H9 (cell line): Measurements from ENCODE around the gene KIAA1143. TPM values are rescaled to one million over a fixed set of nuclear protein-coding genes. Genes with fewer than 3 reads are reported as not detected.

ENCODE experiments used
- DNase-seq: peaks from one replicate; pipeline ENCODE4 v3.0.0-alpha.2; 2017
- H2AFZ ChIP-seq: one replicate; pipeline ENCODE4 v1.6.1; 2013; ENCODE audit warnings: mild to moderate bottlenecking, low read length, control low read depth, moderate library complexity
- H2AK5ac ChIP-seq: 2 replicates; pipeline ENCODE4 v1.6.1; 2013; ENCODE audit warnings: low read length, control low read depth, mixed read lengths; ENCODE audit not compliant: insufficient read length
- H2BK120ac ChIP-seq: one replicate; pipeline ENCODE4 v1.6.1; 2013; ENCODE audit warnings: low read depth, mild to moderate bottlenecking, low read length, control low read depth, inconsistent platforms; ENCODE audit not compliant: poor library complexity, severe bottlenecking
- H2BK12ac ChIP-seq: 2 replicates; pipeline ENCODE4 v1.6.1; 2013; ENCODE audit warnings: low read length, control low read depth, mixed read lengths, low read depth; ENCODE audit not compliant: insufficient read length
- H2BK15ac ChIP-seq: 2 replicates; pipeline ENCODE4 v1.6.1; 2013; ENCODE audit warnings: low read depth, low read length, control low read depth
- H2BK20ac ChIP-seq: one replicate; pipeline ENCODE4 v1.6.1; 2013; ENCODE audit warnings: low read depth, mild to moderate bottlenecking, low read length, control low read depth, inconsistent platforms; ENCODE audit not compliant: poor library complexity, severe bottlenecking
- H2BK5ac ChIP-seq: 2 replicates; pipeline ENCODE4 v1.6.1; 2013; ENCODE audit warnings: low read length, control low read depth, mixed read lengths; ENCODE audit not compliant: insufficient read length
- H3K14ac ChIP-seq: 2 replicates; pipeline ENCODE4 v1.6.1; 2013; ENCODE audit warnings: low read length, control low read depth; ENCODE audit not compliant: insufficient read depth
- H3K18ac ChIP-seq: 2 replicates; pipeline ENCODE4 v1.6.1; 2013; ENCODE audit warnings: low read depth, mild to moderate bottlenecking, mixed read lengths, low read length, control low read depth; ENCODE audit not compliant: insufficient read length
- H3K23ac ChIP-seq: 2 replicates; pipeline ENCODE4 v1.6.1; 2013; ENCODE audit warnings: low read length, control low read depth, mixed read lengths, low read depth; ENCODE audit not compliant: insufficient read length
- H3K23me2 ChIP-seq: 2 replicates; pipeline ENCODE4 v1.6.1; 2013; ENCODE audit warnings: low read depth, mild to moderate bottlenecking, mixed read lengths, low read length, control low read depth; ENCODE audit not compliant: insufficient read length, poor library complexity, severe bottlenecking
- H3K27ac ChIP-seq: 2 replicates; pipeline ENCODE4 v1.5.1; 2013; ENCODE audit warnings: low read length, control low read depth, mixed read lengths, low read depth; ENCODE audit not compliant: insufficient read length
- H3K27me3 ChIP-seq: 2 replicates; pipeline ENCODE4 v1.6.1; 2013; ENCODE audit warnings: low read length, control low read depth, inconsistent platforms; ENCODE audit not compliant: insufficient read depth
- H3K4ac ChIP-seq: 2 replicates; pipeline ENCODE4 v1.6.1; 2013; ENCODE audit warnings: low read depth, mild to moderate bottlenecking, control low read depth, inconsistent platforms, low read length, moderate library complexity
- H3K4me1 ChIP-seq: 2 replicates; pipeline ENCODE4 v1.6.1; 2013; ENCODE audit warnings: low read length, control low read depth, inconsistent platforms; ENCODE audit not compliant: insufficient read depth
- H3K4me2 ChIP-seq: 2 replicates; pipeline ENCODE4 v1.6.1; 2013; ENCODE audit warnings: low read length, control low read depth, mixed read lengths; ENCODE audit not compliant: insufficient read length, insufficient read depth
- H3K56ac ChIP-seq: 2 replicates; pipeline ENCODE4 v1.6.1; 2013; ENCODE audit warnings: low read depth, mild to moderate bottlenecking, mixed read lengths, low read length, control low read depth; ENCODE audit not compliant: insufficient read length
- H3K79me1 ChIP-seq: 2 replicates; pipeline ENCODE4 v1.6.1; 2013; ENCODE audit warnings: low read depth, mild to moderate bottlenecking, moderate library complexity, low read length, control low read depth, inconsistent platforms; ENCODE audit not compliant: insufficient read depth, poor library complexity, severe bottlenecking
- H3K79me2 ChIP-seq: 2 replicates; pipeline ENCODE4 v1.6.1; 2013; ENCODE audit warnings: low read length, control low read depth, inconsistent platforms; ENCODE audit not compliant: insufficient read depth
- H3K9ac ChIP-seq: 2 replicates; pipeline ENCODE4 v1.6.1; 2013; ENCODE audit warnings: low read length, control low read depth, mixed read lengths; ENCODE audit not compliant: insufficient read length; ENCODE audit errors: extremely low read depth
- H3K9me3 ChIP-seq: one replicate; pipeline ENCODE4 v1.6.1; 2013; ENCODE audit warnings: low read depth, low read length, inconsistent platforms; ENCODE audit not compliant: control insufficient read depth
- H3T11ph ChIP-seq: one replicate; pipeline ENCODE4 v1.6.1; 2013; ENCODE audit warnings: mild to moderate bottlenecking, low read length, control low read depth, inconsistent platforms
- H4K20me1 ChIP-seq: one replicate; pipeline ENCODE4 v1.6.1; 2013; ENCODE audit not compliant: control insufficient read depth, insufficient read length, insufficient read depth
- H4K5ac ChIP-seq: 2 replicates; pipeline ENCODE4 v1.6.1; 2013; ENCODE audit warnings: low read depth, mild to moderate bottlenecking, mixed read lengths, low read length, control low read depth; ENCODE audit not compliant: insufficient read length
- H4K8ac ChIP-seq: replicated peaks from 2 replicates; pipeline ENCODE4 v1.6.1; 2013; ENCODE audit warnings: low read length, control low read depth, mixed read lengths, low read depth; ENCODE audit not compliant: insufficient read length
- H4K91ac ChIP-seq: 2 replicates; pipeline ENCODE4 v1.6.1; 2013; ENCODE audit warnings: low read depth, mild to moderate bottlenecking, moderate library complexity, mixed read lengths, low read length, control low read depth; ENCODE audit not compliant: insufficient read length
- H3K27ac Mint-ChIP-seq, 3 experiments: 2 replicates in 2 of 3; 3 replicates in 1 of 3; pipeline ENCODE4 v1.8.0; 2020 to 2021; ENCODE audit warnings: mixed read lengths in 3 of 3, mild to moderate bottlenecking in 1 of 3, moderate library complexity in 1 of 3
- H3K27me3 Mint-ChIP-seq: 2 replicates; pipeline ENCODE4 v1.8.0; 2021; ENCODE audit warnings: low read depth, mild to moderate bottlenecking, moderate library complexity, mixed read lengths
- H3K36me3 Mint-ChIP-seq, 3 experiments: 2 replicates in 2 of 3; 3 replicates in 1 of 3; pipeline ENCODE4 v1.8.0; 2020 to 2021; ENCODE audit warnings: low read depth in 3 of 3, mixed read lengths in 3 of 3; ENCODE audit not compliant: insufficient read depth in 1 of 3
- H3K4me1 Mint-ChIP-seq, 2 experiments: 2 replicates each; pipeline ENCODE4 v1.8.0; 2020; ENCODE audit warnings: mixed read lengths in 2 of 2
- H3K4me3 Mint-ChIP-seq, 2 experiments: 2 replicates in 1 of 2; 3 replicates in 1 of 2; pipeline ENCODE4 v1.8.0; 2020 to 2021; ENCODE audit warnings: mild to moderate bottlenecking in 2 of 2, mixed read lengths in 2 of 2, moderate library complexity in 1 of 2
- H3K9me3 Mint-ChIP-seq, 2 experiments: 2 replicates in 1 of 2; 3 replicates in 1 of 2; pipeline ENCODE4 v1.8.0; 2020; ENCODE audit warnings: mild to moderate bottlenecking in 2 of 2, mixed read lengths in 2 of 2, moderate library complexity in 1 of 2
- WGBS: extraction: QIAGEN DNeasy Blood & Tissue Kit; methylation state at CpG from one replicate; pipeline ENCODE4 v1.1.7; 2013; ENCODE audit warnings: missing lambda C conversion rate, low lambda C conversion rate, mixed read lengths; ENCODE audit not compliant: insufficient read length; ENCODE audit errors: extremely low coverage; 5-methylcytosine and 5-hydroxymethylcytosine counted together
- total RNA-seq: library from RNA; stranded (reverse); gene quantifications from 2 replicates; pipeline ENCODE4 v1.2.1, GENCODE V29; 2021
- TF ChIP-seq, protein P1 (sequence below): fragments of 200-600 bp; sonication (generic); conservative IDR thresholded peaks from 3 replicates; pipeline ENCODE4 v1.8.0; 2021; ENCODE audit warnings: antibody characterized with exemption, mild to moderate bottlenecking

KIAA1143 gene
- total RNA-seq, 1 experiment from 2014 or later = 47.0 TPM

DNA sequence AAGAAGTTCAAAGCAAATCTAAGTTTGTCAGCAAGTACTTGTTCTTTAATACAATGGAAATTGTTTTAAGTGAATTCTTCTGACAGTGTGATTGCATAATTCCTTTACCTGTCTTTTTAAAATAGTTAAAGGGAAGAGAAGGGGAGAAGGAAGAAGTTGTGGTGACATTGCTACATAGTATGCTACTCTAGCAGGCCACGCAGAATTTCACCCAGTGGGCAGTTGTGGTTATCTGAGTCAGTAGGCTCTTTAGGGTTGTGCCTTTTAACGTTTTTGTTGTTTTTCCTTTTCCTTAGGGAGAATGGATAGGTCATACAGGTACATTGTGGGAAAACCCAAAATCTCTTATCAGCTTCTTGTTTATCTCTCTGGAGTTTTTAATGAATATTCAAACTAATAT lies 40.6 kb upstream of the KIAA1143 start:
- H3K79me1 ChIP-seq = no peaks in the 10 kb centered on the region
- H2BK15ac ChIP-seq = no peak overlapping the region
- Mint-ChIP-seq H3K36me3 (peaks cover 11 to 82% (median 54%) of the 10 kb centered on the region in 3 experiments; a peak in 5 of 7 replicates), H3K4me1 (no peaks in the 10 kb centered on the region), H3K9me3 (no peaks in the 10 kb centered on the region), H3K27me3 (no peaks in the 10 kb centered on the region), H3K27ac (no peak overlapping the region), H3K4me3 (no peak overlapping the region)
- H3K23me2 ChIP-seq = no peaks in the 10 kb centered on the region
- H2BK5ac ChIP-seq = no peak overlapping the region
- H2BK12ac ChIP-seq = no peak overlapping the region
- no peak overlapping the region for H3K56ac ChIP-seq
- H4K5ac ChIP-seq = no peak overlapping the region
- WGBS = no CpG with 5 or more reads among the region's 2 CpGs
- H3K9me3 ChIP-seq = no peaks in the 10 kb centered on the region
- H3K9ac ChIP-seq = no peak overlapping the region
- no peak overlapping the region for H3K4me2 ChIP-seq
- no peak overlapping the region for H3K14ac ChIP-seq
- no peak overlapping the region for H3T11ph ChIP-seq
- no peaks in the 10 kb centered on the region for H3K4me1 ChIP-seq
- H3K23ac ChIP-seq = no peak overlapping the region
- H4K20me1 ChIP-seq = no peaks in the 10 kb centered on the region
- no peaks in the 10 kb centered on the region for H3K79me2 ChIP-seq
- H2AFZ ChIP-seq = no peak overlapping the region
- no peak overlapping the region for H4K91ac ChIP-seq
- H4K8ac ChIP-seq = no peak overlapping the region
- H2BK120ac ChIP-seq = no peak overlapping the region
- DNase-seq = no peak
- H2BK20ac ChIP-seq = no peak overlapping the region
- H3K4ac ChIP-seq = no peak overlapping the region
- H2AK5ac ChIP-seq = no peak overlapping the region
- no peak overlapping the region for H3K18ac ChIP-seq
- no peak overlapping the region for H3K27ac ChIP-seq
- TF ChIP-seq, protein P1, sequence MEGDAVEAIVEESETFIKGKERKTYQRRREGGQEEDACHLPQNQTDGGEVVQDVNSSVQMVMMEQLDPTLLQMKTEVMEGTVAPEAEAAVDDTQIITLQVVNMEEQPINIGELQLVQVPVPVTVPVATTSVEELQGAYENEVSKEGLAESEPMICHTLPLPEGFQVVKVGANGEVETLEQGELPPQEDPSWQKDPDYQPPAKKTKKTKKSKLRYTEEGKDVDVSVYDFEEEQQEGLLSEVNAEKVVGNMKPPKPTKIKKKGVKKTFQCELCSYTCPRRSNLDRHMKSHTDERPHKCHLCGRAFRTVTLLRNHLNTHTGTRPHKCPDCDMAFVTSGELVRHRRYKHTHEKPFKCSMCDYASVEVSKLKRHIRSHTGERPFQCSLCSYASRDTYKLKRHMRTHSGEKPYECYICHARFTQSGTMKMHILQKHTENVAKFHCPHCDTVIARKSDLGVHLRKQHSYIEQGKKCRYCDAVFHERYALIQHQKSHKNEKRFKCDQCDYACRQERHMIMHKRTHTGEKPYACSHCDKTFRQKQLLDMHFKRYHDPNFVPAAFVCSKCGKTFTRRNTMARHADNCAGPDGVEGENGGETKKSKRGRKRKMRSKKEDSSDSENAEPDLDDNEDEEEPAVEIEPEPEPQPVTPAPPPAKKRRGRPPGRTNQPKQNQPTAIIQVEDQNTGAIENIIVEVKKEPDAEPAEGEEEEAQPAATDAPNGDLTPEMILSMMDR = no peak
- no peaks in the 10 kb centered on the region for H3K27me3 ChIP-seq
